Epithelial cell of esophagus (primary cell): ENCODE results near the gene HDAC4.
"Not testable (repeated sequence)": the region's sequence is repeated elsewhere in the genome, so short reads cannot be mapped to it uniquely, and the experiment has no call there.

Experiments
- DNase-seq: peaks from one replicate; pipeline ENCODE4 v3.0.0; 2010; ENCODE audit warnings: low read depth
- H3K4me3 ChIP-seq: 2 replicates; pipeline ENCODE4 v1.5.1; 2011; ENCODE audit warnings: mild to moderate bottlenecking, low read length, control low read depth
- CTCF ChIP-seq: IDR thresholded peaks from 2 replicates; pipeline ENCODE4 v1.5.1; 2011; ENCODE audit warnings: low read depth, mild to moderate bottlenecking, low read length, control low read depth, inconsistent platforms; ENCODE audit not compliant: insufficient read depth; ENCODE audit errors: missing control alignments

HDAC4 gene

GRCh38 chr2:239042046-239042445 lies 358.8 kb downstream of the HDAC4 start:
- no peak overlapping the region for H3K4me3 ChIP-seq
- no peak for DNase-seq
- no peak for TF ChIP-seq CTCF

GRCh38 chr2:239041062-239041461 lies 359.8 kb downstream of the HDAC4 start:
- no peak for DNase-seq
- no peak overlapping the region for H3K4me3 ChIP-seq
- no peak for TF ChIP-seq CTCF

- DNase-seq: no peak
- H3K4me3 ChIP-seq: no peak overlapping the region
- no peak for TF ChIP-seq CTCF
Measured at GRCh38 chr2:239040152-239040761, 360.6 kb downstream of the HDAC4 start.

- H3K4me3 ChIP-seq: no peak overlapping the region
- no peak for TF ChIP-seq CTCF
- no peak for DNase-seq
Measured at GRCh38 chr2:239039479-239039861, 361.4 kb downstream of the HDAC4 start.

GRCh38 chr2:239038773-239039478 lies 361.9 kb downstream of the HDAC4 start:
- no peak for TF ChIP-seq CTCF
- DNase-seq: no peak
- H3K4me3 ChIP-seq: no peak overlapping the region

- not testable (repeated sequence) for H3K4me3 ChIP-seq, DNase-seq
Measured at GRCh38 chr2:239038284-239038683, 362.5 kb downstream of the HDAC4 start.

GRCh38 chr2:239037559-239037910 lies 363.3 kb downstream of the HDAC4 start:
- TF ChIP-seq CTCF: no peak
- H3K4me3 ChIP-seq: no peak overlapping the region
- no peak for DNase-seq
